MM.1S (cell line): ENCODE data around the gene EFNA4.
A peak's percentile ranks its signal among the peaks of the same experiment; 100 is the strongest.

Experiments
- DNase-seq: peaks from one replicate; pipeline ENCODE4 v3.0.0-alpha.2; 2015
- H2AFZ ChIP-seq: fragments of 300-600 bp; sonication (generic); 2 replicates; pipeline ENCODE4 v1.6.0; 2016; ENCODE audit warnings: antibody characterized with exemption, low read length
- H3F3A ChIP-seq: fragments of 300-600 bp; sonication (generic); 2 replicates; pipeline ENCODE4 v1.6.1; 2016; ENCODE audit warnings: mild to moderate bottlenecking, antibody characterized with exemption, low read length, moderate library complexity, mixed read lengths; ENCODE audit not compliant: insufficient read depth
- H3K27ac ChIP-seq: fragments of 300-600 bp; sonication (generic); 2 replicates; pipeline ENCODE4 v1.5.1; 2016; ENCODE audit warnings: mild to moderate bottlenecking, low read length
- H3K27me3 ChIP-seq: fragments of 300-600 bp; sonication (generic); replicated peaks from 2 replicates; pipeline ENCODE4 v1.6.0; 2016; ENCODE audit warnings: low read length; ENCODE audit not compliant: insufficient read depth
- H3K36me3 ChIP-seq: fragments of 300-600 bp; sonication (generic); replicated peaks from 2 replicates; pipeline ENCODE4 v1.6.1; 2016; ENCODE audit warnings: mild to moderate bottlenecking, low read length, mixed read lengths; ENCODE audit not compliant: insufficient read depth
- H3K4me1 ChIP-seq: fragments of 300-600 bp; sonication (generic); 2 replicates; pipeline ENCODE4 v1.6.1; 2016; ENCODE audit warnings: low read length, mixed read lengths
- H3K4me2 ChIP-seq: fragments of 300-600 bp; sonication (generic); 2 replicates; pipeline ENCODE4 v1.6.0; 2016; ENCODE audit warnings: low read depth, low read length
- H3K4me3 ChIP-seq: fragments of 300-600 bp; sonication (generic); 2 replicates; pipeline ENCODE4 v1.5.1; 2016; ENCODE audit warnings: low read length, mixed read lengths
- H3K79me2 ChIP-seq: fragments of 300-600 bp; sonication (generic); 2 replicates; pipeline ENCODE4 v1.6.1; 2016; ENCODE audit warnings: mixed run types, low read length, mixed read lengths
- H3K9ac ChIP-seq: fragments of 300-600 bp; sonication (generic); 2 replicates; pipeline ENCODE4 v1.6.1; 2016; ENCODE audit warnings: low read length, mixed read lengths
- H3K9me2 ChIP-seq: fragments of 300-600 bp; sonication (generic); replicated peaks from 2 replicates; pipeline ENCODE4 v1.6.1; 2016; ENCODE audit warnings: mild to moderate bottlenecking, low read length, mixed read lengths; ENCODE audit not compliant: insufficient read depth
- H3K9me3 ChIP-seq: fragments of 300-600 bp; sonication (generic); replicated peaks from 2 replicates; pipeline ENCODE4 v1.6.1; 2016; ENCODE audit warnings: mild to moderate bottlenecking, low read length, mixed read lengths; ENCODE audit not compliant: insufficient read depth
- H4K20me1 ChIP-seq: fragments of 300-600 bp; sonication (generic); 2 replicates; pipeline ENCODE4 v1.6.1; 2016; ENCODE audit warnings: mild to moderate bottlenecking, low read length, moderate library complexity, mixed read lengths; ENCODE audit not compliant: insufficient read depth
- CTCF ChIP-seq: fragments of 300-600 bp; sonication (generic); IDR thresholded peaks from 2 replicates; pipeline ENCODE4 v1.5.1; 2016; ENCODE audit warnings: antibody characterized with exemption, low read length, mixed read lengths
- EZH2 ChIP-seq: fragments of 300-600 bp; sonication (generic); optimal IDR thresholded peaks from 2 replicates; pipeline ENCODE3; 2017; ENCODE audit warnings: low read depth, mild to moderate bottlenecking, antibody characterized with exemption, low read length, mixed read lengths
- EZH2phosphoT487 ChIP-seq: fragments of 300-600 bp; sonication (generic); IDR thresholded peaks from 2 replicates; pipeline ENCODE4 v1.6.1; 2018; ENCODE audit warnings: antibody characterized with exemption, low read length

EFNA4 gene

DNA sequence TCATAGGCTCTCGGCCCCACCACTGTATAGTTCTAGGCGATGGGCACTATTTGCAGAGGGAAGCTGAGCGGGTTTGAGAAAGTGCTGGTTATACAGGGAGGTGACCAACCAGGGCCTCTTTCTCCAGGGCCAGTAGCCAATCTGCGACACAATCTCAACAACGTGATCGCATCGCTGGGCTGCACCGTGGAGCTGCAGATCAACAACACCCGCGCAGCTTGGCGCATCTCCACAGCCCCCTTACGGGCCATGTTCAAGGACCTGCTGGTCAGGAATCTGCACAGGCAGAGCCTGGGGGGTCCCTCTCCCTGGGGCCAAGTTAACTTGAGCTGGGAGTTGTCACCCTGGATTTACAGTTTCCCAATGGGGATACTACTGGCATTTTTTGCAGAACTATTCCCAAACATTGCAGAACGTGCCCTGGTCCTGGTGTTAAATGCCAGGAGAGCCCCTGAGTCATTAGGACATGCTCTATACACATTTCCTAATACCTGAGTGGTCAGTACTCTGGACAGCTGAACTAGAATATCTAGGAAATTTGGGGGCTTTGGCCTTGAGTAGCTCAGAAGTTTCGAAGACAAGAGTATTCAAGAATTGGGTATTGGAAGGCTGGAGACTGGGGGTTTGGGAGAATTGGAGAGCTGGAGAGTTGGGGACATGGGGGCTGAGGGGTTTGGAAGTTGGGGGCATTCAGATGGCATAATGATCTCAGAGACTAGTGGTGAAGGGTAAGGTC lies 23.0 kb upstream of the EFNA4 start:
- no peaks in the 10 kb centered on the region for H3K9me3 ChIP-seq
- H3K79me2 ChIP-seq, result no peaks in the 10 kb centered on the region
- no peak for DNase-seq
- H2AFZ ChIP-seq, result no peak overlapping the region
- no peaks in the 10 kb centered on the region for H4K20me1 ChIP-seq
- peaks cover 39% of the 10 kb centered on the region for H3K4me1 ChIP-seq
- H3K9ac ChIP-seq, result no peak overlapping the region
- H3K4me3 ChIP-seq, result no peak overlapping the region
- no peak overlapping the region for H3K4me2 ChIP-seq
- H3K36me3 ChIP-seq, result no peaks in the 10 kb centered on the region
- H3K9me2 ChIP-seq, result no peaks in the 10 kb centered on the region
- peaks cover 10% of the 10 kb centered on the region for H3F3A ChIP-seq
- no peaks in the 10 kb centered on the region for H3K27me3 ChIP-seq
- H3K27ac ChIP-seq, result no peak overlapping the region
- no peak for TF ChIP-seq CTCF
- no peak for TF ChIP-seq EZH2phosphoT487
- no peak for TF ChIP-seq EZH2

DNA sequence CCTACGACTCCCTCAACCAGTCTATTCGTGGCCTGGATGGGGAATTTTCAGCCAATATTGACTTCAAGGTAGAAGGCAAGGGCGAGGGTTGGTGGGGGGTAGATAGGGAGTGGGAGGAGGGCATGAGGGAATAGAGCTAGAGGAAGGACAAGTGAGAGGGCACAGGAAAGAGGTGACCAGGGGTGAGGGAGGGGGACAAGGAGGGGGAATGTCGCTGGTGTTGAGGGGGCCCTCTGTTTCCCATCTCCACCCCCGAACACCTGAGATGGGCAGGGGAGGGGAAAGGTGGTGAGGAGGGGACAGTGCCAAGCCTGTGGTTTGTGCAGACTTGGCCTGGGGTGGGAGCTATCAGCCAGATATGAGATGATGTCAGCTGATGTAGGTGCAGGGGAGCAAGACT lies 20.8 kb upstream of the EFNA4 start:
- Histone ChIP-seq H3K4me1 (peaks cover 39% of the 10 kb centered on the region), H3K36me3 (no peaks in the 10 kb centered on the region), H3K27ac (no peak overlapping the region), H3K9me2 (no peaks in the 10 kb centered on the region), H4K20me1 (no peaks in the 10 kb centered on the region), H3K9ac (no peak overlapping the region), H3K4me2 (no peak overlapping the region), H3F3A (peaks cover 10% of the 10 kb centered on the region), H2AFZ (no peak overlapping the region), H3K79me2 (no peaks in the 10 kb centered on the region), H3K4me3 (no peak overlapping the region), H3K27me3 (no peaks in the 10 kb centered on the region), H3K9me3 (no peaks in the 10 kb centered on the region)
- TF ChIP-seq EZH2phosphoT487, result no peak
- no peak for TF ChIP-seq EZH2
- no peak for TF ChIP-seq CTCF
- DNase-seq, result no peak

DNA sequence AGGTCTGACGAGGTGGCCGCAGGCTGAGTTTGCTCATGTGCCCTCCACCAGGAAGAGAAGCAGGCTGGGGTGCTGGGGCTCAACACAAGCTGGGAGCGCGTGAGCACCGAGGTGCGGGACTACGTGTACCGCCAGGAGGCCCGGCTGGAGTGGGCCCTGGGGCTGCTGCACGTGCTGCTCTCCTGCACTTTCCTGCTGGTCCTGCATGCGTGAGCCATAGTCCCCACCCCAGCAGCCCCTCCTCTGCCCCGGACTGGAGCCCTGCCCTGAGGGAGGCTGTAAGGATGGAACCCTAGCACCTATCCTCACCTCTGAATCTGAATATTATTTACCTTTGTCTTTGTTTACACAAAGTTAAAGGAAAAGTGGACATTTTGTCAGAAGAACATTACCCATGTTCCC lies 20.2 kb upstream of the EFNA4 start:
- no peak overlapping the region for H3K4me3 ChIP-seq
- H3F3A ChIP-seq, result peaks cover 10% of the 10 kb centered on the region
- no peaks in the 10 kb centered on the region for H4K20me1 ChIP-seq
- peaks cover 36% of the 10 kb centered on the region for H3K4me1 ChIP-seq
- TF ChIP-seq EZH2phosphoT487 (no peak), EZH2 (no peak), CTCF (no peak)
- no peaks in the 10 kb centered on the region for H3K9me3 ChIP-seq
- peak overlapping the region; percentile 75 for H2AFZ ChIP-seq
- H3K27ac ChIP-seq, result no peak overlapping the region
- no peaks in the 10 kb centered on the region for H3K9me2 ChIP-seq
- no peaks in the 10 kb centered on the region for H3K36me3 ChIP-seq
- peak overlapping the region; percentile 64 for H3K4me2 ChIP-seq
- H3K79me2 ChIP-seq, result no peaks in the 10 kb centered on the region
- no peaks in the 10 kb centered on the region for H3K27me3 ChIP-seq
- no peak overlapping the region for H3K9ac ChIP-seq
- no peak for DNase-seq
